ENCODE results near the gene PRKAG2. TPM values are rescaled to one million over a fixed set of nuclear protein-coding genes. Genes with fewer than 3 reads are reported as not detected.
A peak's percentile ranks its signal among the peaks of the same experiment; 100 is the strongest.

Gene PRKAG2
- total and polyA plus RNA-seq, 4 donors, result 3.6 to 25.1 (median 16.8) TPM

- peaks cover 0 to 6% (median 3%) of the 10 kb centered on the region in 4 donors for H3K36me3 ChIP-seq (ENCODE audit: control insufficient read depth in 4 of 4, insufficient read depth in 3 of 4, low read depth in 1 of 4, low read length in 3 of 4)
- H3K27me3 ChIP-seq (ENCODE audit: control insufficient read depth in 4 of 4, insufficient read depth in 4 of 4, low read length in 3 of 4), result no peaks in the 10 kb centered on the region
- no peak overlapping the region for H3K4me3 ChIP-seq (ENCODE audit: low read depth in 1 of 3, low read length in 3 of 3)
- no peak for DNase-seq (ENCODE audit: low spot score)
- no peaks in the 10 kb centered on the region for H3K9me3 ChIP-seq (ENCODE audit: control insufficient read depth in 4 of 4, low read length in 3 of 4)
- 88% methylated on average over 26 of the region's 26 CpGs for WGBS
- no peak overlapping the region for H3K9ac ChIP-seq (ENCODE audit: low read depth in 1 of 2, low read length in 2 of 2)
- TF ChIP-seq NR2F2 (IDR thresholded peaks at IDR 0.05) (peak; percentile 85), FOXA2 (IDR thresholded peaks at IDR 0.05) (no peak)
- peaks cover 0 to 9% (median 0%) of the 10 kb centered on the region in 4 donors for H3K4me1 ChIP-seq (ENCODE audit: control insufficient read depth in 4 of 4, insufficient read depth in 4 of 4, low read length in 3 of 4)
- no peak overlapping the region for H3K27ac ChIP-seq (ENCODE audit: low read depth in 1 of 2, low read length in 2 of 2)
Measured at GRCh38 chr7:151675196-151675920, 201.6 kb downstream of the PRKAG2 start.

GRCh38 chr7:151674161-151674920 lies 202.6 kb downstream of the PRKAG2 start:
- WGBS, result 97% methylated on average over 10 of the region's 10 CpGs
- no peak for TF ChIP-seq HNF4G (IDR thresholded peaks at IDR 0.05)
- TF ChIP-seq CTCF (IDR thresholded peaks at IDR 0.05; ENCODE audit: low read depth, low read length, missing input control), result no peak
- peak; percentile 16 to 28 for TF ChIP-seq HNF4A (conservative IDR thresholded peaks at IDR 0.05)
- TF ChIP-seq TAF1 (conservative IDR thresholded peaks at IDR 0.05), result no peak
- no peak for TF ChIP-seq RXRA (IDR thresholded peaks at IDR 0.05)
- TF ChIP-seq JUND (IDR thresholded peaks at IDR 0.05), result no peak
- TF ChIP-seq EGR1 (IDR thresholded peaks at IDR 0.05; ENCODE audit: low read depth in 2 of 2), result no peak
- TF ChIP-seq ATF3 (IDR thresholded peaks at IDR 0.05), result no peak
- no peak for TF ChIP-seq REST (IDR thresholded peaks at IDR 0.05)
- DNase-seq (ENCODE audit: low spot score), result no peak
- Histone ChIP-seq H3K4me1 (ENCODE audit: control insufficient read depth in 4 of 4, insufficient read depth in 4 of 4, low read length in 3 of 4) (peaks cover 0 to 9% (median 0%) of the 10 kb centered on the region in 4 donors), H3K4me3 (ENCODE audit: low read depth in 1 of 3, low read length in 3 of 3) (no peak overlapping the region), H3K27me3 (ENCODE audit: control insufficient read depth in 4 of 4, insufficient read depth in 4 of 4, low read length in 3 of 4) (no peaks in the 10 kb centered on the region), H3K36me3 (ENCODE audit: control insufficient read depth in 4 of 4, insufficient read depth in 3 of 4, low read depth in 1 of 4, low read length in 3 of 4) (peaks cover 2 to 6% (median 4%) of the 10 kb centered on the region in 4 donors), H3K9ac (ENCODE audit: low read depth in 1 of 2, low read length in 2 of 2) (no peak overlapping the region), H3K9me3 (ENCODE audit: control insufficient read depth in 4 of 4, low read length in 3 of 4) (no peaks in the 10 kb centered on the region), H3K27ac (ENCODE audit: low read depth in 1 of 2, low read length in 2 of 2) (no peak overlapping the region)
